AG09309 (cell line): ENCODE data around the gene TSPO2.
"Not testable (repeated sequence)": the region's sequence is repeated elsewhere in the genome, so short reads cannot be mapped to it uniquely, and the experiment has no call there.

Experiments used
- DNase-seq: peaks from one replicate; pipeline ENCODE4 v3.0.0-alpha.2; 2010; ENCODE audit warnings: low read depth
- H3K4me3 ChIP-seq: 2 replicates; pipeline ENCODE4 v1.5.1; 2011; ENCODE audit warnings: mild to moderate bottlenecking, low read depth, low read length, moderate library complexity; ENCODE audit not compliant: control insufficient read depth
- TF ChIP-seq, protein P1 (sequence below): IDR thresholded peaks from 2 replicates; pipeline ENCODE4 v1.5.1; 2011; ENCODE audit warnings: mild to moderate bottlenecking, low read depth, low read length, inconsistent platforms; ENCODE audit not compliant: insufficient read depth, control insufficient read depth; ENCODE audit errors: missing control alignments

TSPO2 gene

DNA sequence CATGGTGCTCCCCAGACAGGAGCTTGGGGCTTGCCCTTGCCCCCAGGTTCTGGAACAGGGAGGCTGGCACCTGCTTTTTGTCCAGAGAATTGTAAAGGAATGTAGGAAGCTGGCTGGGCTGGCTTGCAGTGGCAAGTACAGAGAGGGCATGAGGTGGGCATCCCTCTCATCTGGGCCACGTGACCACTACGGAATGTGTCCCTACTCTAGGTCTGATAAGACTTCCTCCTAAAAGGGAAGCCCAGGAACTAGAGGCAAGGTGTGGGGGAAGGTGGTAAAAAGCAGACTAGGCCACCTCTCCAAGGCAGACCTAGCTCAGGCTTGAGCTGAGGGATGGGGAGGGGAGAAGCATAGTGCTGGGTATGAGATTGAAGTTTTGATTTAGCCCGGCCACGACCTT, 42.0 kb upstream of the TSPO2 start:
- TF ChIP-seq, protein P1, sequence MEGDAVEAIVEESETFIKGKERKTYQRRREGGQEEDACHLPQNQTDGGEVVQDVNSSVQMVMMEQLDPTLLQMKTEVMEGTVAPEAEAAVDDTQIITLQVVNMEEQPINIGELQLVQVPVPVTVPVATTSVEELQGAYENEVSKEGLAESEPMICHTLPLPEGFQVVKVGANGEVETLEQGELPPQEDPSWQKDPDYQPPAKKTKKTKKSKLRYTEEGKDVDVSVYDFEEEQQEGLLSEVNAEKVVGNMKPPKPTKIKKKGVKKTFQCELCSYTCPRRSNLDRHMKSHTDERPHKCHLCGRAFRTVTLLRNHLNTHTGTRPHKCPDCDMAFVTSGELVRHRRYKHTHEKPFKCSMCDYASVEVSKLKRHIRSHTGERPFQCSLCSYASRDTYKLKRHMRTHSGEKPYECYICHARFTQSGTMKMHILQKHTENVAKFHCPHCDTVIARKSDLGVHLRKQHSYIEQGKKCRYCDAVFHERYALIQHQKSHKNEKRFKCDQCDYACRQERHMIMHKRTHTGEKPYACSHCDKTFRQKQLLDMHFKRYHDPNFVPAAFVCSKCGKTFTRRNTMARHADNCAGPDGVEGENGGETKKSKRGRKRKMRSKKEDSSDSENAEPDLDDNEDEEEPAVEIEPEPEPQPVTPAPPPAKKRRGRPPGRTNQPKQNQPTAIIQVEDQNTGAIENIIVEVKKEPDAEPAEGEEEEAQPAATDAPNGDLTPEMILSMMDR = no peak
- no peak overlapping the region for H3K4me3 ChIP-seq
- DNase-seq = no peak

DNA sequence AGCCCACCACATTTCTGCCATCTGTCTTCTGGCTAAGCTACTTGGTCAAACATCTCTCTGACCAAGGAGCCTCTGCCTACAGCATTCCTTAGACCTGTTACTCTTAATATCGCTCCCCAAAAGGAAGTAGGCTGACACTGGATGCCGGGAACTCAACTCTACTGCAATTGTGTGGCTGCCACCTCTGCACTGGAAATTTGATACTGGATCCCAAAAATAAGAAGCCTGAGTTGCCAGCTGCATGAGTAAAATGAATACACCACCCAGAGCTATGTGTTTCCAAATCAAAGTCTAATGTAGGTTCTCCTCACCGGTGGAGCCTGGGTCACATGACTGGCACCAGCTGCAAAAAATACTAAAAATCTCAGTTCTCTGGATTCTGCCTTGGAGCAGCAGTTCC, 40.1 kb upstream of the TSPO2 start:
- DNase-seq = no peak
- no peak overlapping the region for H3K4me3 ChIP-seq
- TF ChIP-seq, protein P1 = no peak

DNA sequence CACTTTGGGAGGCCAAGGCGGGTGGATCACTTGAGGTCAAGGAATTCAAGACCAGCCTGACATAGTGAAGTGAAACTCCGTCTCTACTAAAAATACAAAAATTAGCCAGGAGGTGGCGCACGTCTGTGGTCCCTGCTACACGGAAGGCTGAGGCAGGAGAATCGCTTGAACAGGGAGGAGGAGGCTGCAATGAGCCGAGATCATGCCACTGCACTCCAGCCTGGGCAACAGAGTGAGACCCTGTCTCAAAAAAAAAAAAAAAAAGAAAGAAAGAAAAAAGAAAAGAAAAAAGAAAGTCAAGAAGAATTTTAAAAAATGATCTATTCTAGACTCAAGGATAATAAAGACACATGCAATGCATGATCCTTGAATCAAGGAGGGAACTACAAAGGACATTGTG, 36.0 kb upstream of the TSPO2 start:
- TF ChIP-seq, protein P1 = peak; percentile 58
- not testable (repeated sequence) for H3K4me3 ChIP-seq, DNase-seq

DNA sequence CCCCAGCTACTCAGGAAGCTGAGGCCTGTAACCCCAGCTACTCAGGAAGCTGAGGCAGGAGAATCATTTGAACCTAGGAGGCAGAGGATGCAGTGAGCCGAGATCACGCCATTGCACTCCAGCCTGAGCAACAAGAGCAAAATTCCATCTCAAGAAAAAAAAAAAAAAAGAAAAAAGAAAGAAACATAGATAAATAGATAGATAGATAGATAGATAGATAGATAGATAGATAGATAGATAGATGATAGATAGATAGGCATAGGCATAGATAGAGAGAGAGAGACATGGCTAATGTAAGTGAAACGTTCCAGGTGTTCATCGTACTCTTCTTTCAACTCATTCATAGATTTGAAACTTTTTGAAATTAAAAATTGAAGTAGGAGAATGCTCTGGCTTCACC, 35.3 kb upstream of the TSPO2 start:
- DNase-seq, H3K4me3 ChIP-seq: not testable (repeated sequence)

DNA sequence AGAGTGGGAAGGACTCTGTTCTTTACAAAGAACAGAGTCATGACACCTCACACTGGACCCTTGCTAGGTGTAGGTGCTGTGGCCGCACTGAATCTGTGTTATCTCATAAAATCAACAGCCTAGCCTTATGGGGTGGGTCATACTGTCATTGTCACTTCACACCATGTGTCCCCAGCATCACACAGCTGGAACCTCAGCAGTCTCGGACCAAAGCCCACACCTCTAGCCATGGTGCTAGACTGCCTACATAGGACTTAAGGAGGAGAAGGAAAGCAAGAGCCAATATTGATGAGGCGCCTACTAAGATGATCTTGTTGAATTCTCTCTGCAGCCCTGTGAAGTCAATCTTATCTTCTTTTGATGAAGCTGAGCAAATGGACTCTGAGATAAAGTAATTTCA, 34.3 kb upstream of the TSPO2 start:
- H3K4me3 ChIP-seq = no peak overlapping the region
- TF ChIP-seq, protein P1 = no peak
- DNase-seq = no peak

DNA sequence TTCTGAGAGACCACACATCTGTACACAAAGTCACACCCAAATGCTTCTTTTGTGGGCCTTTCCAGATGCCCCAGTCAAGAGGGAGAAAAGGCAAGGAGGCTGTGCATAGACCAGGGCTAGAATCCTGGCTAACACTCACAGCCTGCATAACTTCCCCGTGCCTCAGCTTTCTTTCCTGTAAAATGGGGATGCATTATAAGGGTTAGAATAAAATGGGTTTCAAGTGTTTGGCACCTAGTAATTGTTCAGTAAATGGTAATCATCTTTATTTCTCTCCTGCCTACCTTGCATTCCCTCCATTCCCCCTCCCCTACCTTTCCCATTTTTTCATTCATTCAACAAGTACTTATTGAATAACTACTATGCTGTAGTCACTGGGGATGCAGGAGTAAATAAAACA, 32.6 kb upstream of the TSPO2 start:
- TF ChIP-seq, protein P1 = no peak
- H3K4me3 ChIP-seq = no peak overlapping the region

DNA sequence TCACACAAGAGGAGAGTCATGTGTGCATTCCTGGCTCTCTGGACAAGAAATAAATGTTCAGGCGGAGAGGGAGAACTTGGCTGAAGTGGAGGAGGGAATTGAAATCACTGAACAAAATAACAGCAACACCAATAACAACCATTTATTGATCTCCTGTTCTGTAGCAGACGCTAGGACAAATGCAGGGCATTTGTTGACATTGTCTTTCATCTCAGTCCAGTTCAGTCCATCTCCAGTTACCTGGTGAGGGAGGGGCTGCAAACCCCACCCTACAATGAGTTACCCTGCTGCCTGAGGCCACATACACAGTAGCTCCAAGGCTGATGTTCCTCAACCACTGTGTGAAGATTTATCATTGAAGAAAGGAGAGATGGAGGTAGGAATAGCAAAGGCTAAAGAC, 30.6 kb upstream of the TSPO2 start:
- no peak overlapping the region for H3K4me3 ChIP-seq
- DNase-seq = no peak
- TF ChIP-seq, protein P1 = no peak

More for the DNA sequence above, 32.6 kb upstream of the TSPO2 start:
- no peak for DNase-seq
